Fibroblast of pulmonary artery (primary cell): Measurements from ENCODE around the gene STC2.
A peak's percentile ranks its signal among the peaks of the same experiment; 100 is the strongest.

Experiments used
- DNase-seq: peaks from one replicate; pipeline ENCODE4 v3.0.0-alpha.2; 2010; ENCODE audit warnings: low read depth
- H3K4me3 ChIP-seq: replicated peaks from 2 replicates; pipeline ENCODE4 v1.5.1; 2011; ENCODE audit warnings: low read depth, mild to moderate bottlenecking, control low read depth, low read length, moderate library complexity
- CTCF ChIP-seq: IDR thresholded peaks from 2 replicates; pipeline ENCODE4 v1.5.1; 2011; ENCODE audit warnings: mild to moderate bottlenecking, control low read depth, low read length, inconsistent platforms; ENCODE audit errors: missing control alignments

STC2 gene

GRCh38 chr5:173312821-173313220, 15.4 kb downstream of the STC2 start:
- no peak for DNase-seq
- no peak for TF ChIP-seq CTCF
- H3K4me3 ChIP-seq: no peak overlapping the region

- TF ChIP-seq CTCF: no peak
- H3K4me3 ChIP-seq: no peak overlapping the region
- no peak for DNase-seq
Observed at GRCh38 chr5:173311818-173312585, 16.2 kb downstream of the STC2 start.

GRCh38 chr5:173310861-173311785, 17.1 kb downstream of the STC2 start:
- no peak overlapping the region for H3K4me3 ChIP-seq
- TF ChIP-seq CTCF: no peak
- DNase-seq: peak; percentile 68

GRCh38 chr5:173310218-173310769, 17.9 kb downstream of the STC2 start:
- no peak overlapping the region for H3K4me3 ChIP-seq
- DNase-seq: no peak
- TF ChIP-seq CTCF: no peak

GRCh38 chr5:173309731-173310130, 18.5 kb downstream of the STC2 start:
- TF ChIP-seq CTCF: no peak
- no peak for DNase-seq
- no peak overlapping the region for H3K4me3 ChIP-seq

GRCh38 chr5:173308226-173308625, 20.0 kb downstream of the STC2 start:
- no peak for TF ChIP-seq CTCF
- DNase-seq: no peak
- H3K4me3 ChIP-seq: no peak overlapping the region
